OCI-LY3 (cell line): Measurements from ENCODE around the gene ADAMTS19.

Experiments used
- H2AFZ ChIP-seq: fragments of 200-600, 300-600 bp; shearing (Covaris generic); 2 replicates; pipeline ENCODE4 v1.6.0; 2014; ENCODE audit warnings: antibody characterized with exemption, low read depth, low read length
- H3K27ac ChIP-seq: fragments of 200-600, 300-600 bp; sonication (generic); 2 replicates; pipeline ENCODE4 v1.5.1; 2014; ENCODE audit warnings: mild to moderate bottlenecking, low read length, moderate library complexity, mixed read lengths
- H3K27me3 ChIP-seq: fragments of 200-600, 300-600 bp; sonication (generic); 2 replicates; pipeline ENCODE4 v1.6.1; 2014; ENCODE audit warnings: low read depth, low read length, mixed read lengths
- H3K36me3 ChIP-seq: fragments of 200-600, 300-600 bp; sonication (generic); replicated peaks from 2 replicates; pipeline ENCODE3; 2014; ENCODE audit warnings: low read depth, low read length, mixed read lengths
- H3K4me1 ChIP-seq: fragments of 300-600, 200-600 bp; sonication (generic); 2 replicates; pipeline ENCODE4 v1.6.1; 2014; ENCODE audit warnings: low read length, mixed read lengths
- H3K4me2 ChIP-seq: fragments of 200-600, 300-600 bp; sonication (generic); 2 replicates; pipeline ENCODE4 v1.6.1; 2014; ENCODE audit warnings: low read length, mixed read lengths
- H3K4me3 ChIP-seq: fragments of 300-600, 200-600 bp; sonication (generic); 2 replicates; pipeline ENCODE4 v1.5.1; 2014; ENCODE audit warnings: antibody characterized with exemption, mild to moderate bottlenecking, low read length, moderate library complexity
- H3K79me2 ChIP-seq: fragments of 300-600, 200-600 bp; shearing (Covaris generic); 2 replicates; pipeline ENCODE4 v1.6.1; 2014; ENCODE audit warnings: mild to moderate bottlenecking, low read length, mixed read lengths
- H3K9ac ChIP-seq: fragments of 300-600, 200-600 bp; shearing (Covaris generic); 2 replicates; pipeline ENCODE4 v1.6.0; 2014; ENCODE audit warnings: mild to moderate bottlenecking, low read length, moderate library complexity
- H3K9me3 ChIP-seq: fragments of 200-600, 300-600 bp; shearing (Covaris generic); 2 replicates; pipeline ENCODE4 v1.6.1; 2014; ENCODE audit warnings: low read length, mixed read lengths; ENCODE audit not compliant: insufficient read depth
- H4K20me1 ChIP-seq: fragments of 200-600, 300-600 bp; sonication (generic); 2 replicates; pipeline ENCODE4 v1.6.1; 2016; ENCODE audit warnings: low read length, mixed read lengths; ENCODE audit not compliant: insufficient read depth
- EZH2phosphoT487 ChIP-seq: fragments of 200-600 bp; shearing (Covaris generic); IDR thresholded peaks from 2 replicates; pipeline ENCODE4 v1.6.1; 2018; ENCODE audit warnings: antibody characterized with exemption, mixed run types, low read depth
- TF ChIP-seq, protein P1 (sequence below): fragments of 200-600, 300-600 bp; sonication (generic); IDR thresholded peaks from 2 replicates; pipeline ENCODE4 v1.5.1; 2014; ENCODE audit warnings: antibody characterized with exemption, low read length, low read depth

The ADAMTS19 gene

DNA sequence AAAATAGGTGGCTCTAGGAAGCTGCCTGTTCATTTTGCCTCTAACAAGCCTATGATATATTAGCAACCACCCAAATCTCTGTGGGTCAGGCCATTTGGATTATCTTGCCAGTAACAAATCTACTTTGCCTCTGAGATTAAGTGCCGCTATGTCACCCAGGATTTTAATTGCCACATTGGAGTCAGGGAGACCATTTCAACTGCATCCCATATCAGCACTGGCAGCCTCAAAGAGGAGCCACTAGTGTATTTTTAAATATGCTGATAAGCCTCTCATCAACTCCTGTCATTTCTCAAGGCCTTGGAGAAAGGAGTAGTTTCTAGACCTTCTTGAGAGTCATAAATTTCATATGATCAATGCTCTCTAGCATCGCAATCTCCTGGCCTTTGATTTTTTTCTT is 12.1 kb upstream of the ADAMTS19 start:
- H3K4me2 ChIP-seq: no peak overlapping the region
- no peaks in the 10 kb centered on the region; the same call in 1 of the 2 replicates for H3K27me3 ChIP-seq
- no peak overlapping the region for H3K9ac ChIP-seq
- no peaks in the 10 kb centered on the region for H3K79me2 ChIP-seq
- no peak overlapping the region for H3K27ac ChIP-seq
- no peak overlapping the region for H3K4me3 ChIP-seq
- no peaks in the 10 kb centered on the region for H3K36me3 ChIP-seq
- H3K4me1 ChIP-seq: peaks cover 11% of the 10 kb centered on the region
- no peaks in the 10 kb centered on the region for H3K9me3 ChIP-seq
- TF ChIP-seq EZH2phosphoT487: no peak
- TF ChIP-seq, protein P1, sequence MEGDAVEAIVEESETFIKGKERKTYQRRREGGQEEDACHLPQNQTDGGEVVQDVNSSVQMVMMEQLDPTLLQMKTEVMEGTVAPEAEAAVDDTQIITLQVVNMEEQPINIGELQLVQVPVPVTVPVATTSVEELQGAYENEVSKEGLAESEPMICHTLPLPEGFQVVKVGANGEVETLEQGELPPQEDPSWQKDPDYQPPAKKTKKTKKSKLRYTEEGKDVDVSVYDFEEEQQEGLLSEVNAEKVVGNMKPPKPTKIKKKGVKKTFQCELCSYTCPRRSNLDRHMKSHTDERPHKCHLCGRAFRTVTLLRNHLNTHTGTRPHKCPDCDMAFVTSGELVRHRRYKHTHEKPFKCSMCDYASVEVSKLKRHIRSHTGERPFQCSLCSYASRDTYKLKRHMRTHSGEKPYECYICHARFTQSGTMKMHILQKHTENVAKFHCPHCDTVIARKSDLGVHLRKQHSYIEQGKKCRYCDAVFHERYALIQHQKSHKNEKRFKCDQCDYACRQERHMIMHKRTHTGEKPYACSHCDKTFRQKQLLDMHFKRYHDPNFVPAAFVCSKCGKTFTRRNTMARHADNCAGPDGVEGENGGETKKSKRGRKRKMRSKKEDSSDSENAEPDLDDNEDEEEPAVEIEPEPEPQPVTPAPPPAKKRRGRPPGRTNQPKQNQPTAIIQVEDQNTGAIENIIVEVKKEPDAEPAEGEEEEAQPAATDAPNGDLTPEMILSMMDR: no peak
- no peaks in the 10 kb centered on the region for H4K20me1 ChIP-seq
- H2AFZ ChIP-seq: no peak overlapping the region

DNA sequence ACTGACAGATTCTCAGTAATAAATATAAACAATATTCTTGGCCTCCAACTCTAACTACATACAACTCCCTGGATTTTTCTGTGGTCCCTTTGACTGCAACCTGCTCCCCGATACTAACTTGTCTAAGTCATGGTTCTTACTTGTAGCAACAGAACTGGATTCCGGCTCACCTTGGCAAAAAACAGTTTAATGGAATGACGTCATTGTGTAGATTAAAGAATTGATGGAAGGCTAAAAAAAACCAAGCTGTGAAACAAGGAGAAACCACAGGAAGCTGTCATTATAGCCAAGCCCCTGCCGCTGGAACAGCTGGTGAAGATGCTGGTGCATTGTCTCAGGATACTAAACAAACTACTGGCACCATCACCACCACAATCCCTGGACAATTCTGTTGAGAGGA is 11.4 kb upstream of the ADAMTS19 start:
- no peaks in the 10 kb centered on the region for H3K9me3 ChIP-seq
- peaks cover 11% of the 10 kb centered on the region for H3K4me1 ChIP-seq

DNA sequence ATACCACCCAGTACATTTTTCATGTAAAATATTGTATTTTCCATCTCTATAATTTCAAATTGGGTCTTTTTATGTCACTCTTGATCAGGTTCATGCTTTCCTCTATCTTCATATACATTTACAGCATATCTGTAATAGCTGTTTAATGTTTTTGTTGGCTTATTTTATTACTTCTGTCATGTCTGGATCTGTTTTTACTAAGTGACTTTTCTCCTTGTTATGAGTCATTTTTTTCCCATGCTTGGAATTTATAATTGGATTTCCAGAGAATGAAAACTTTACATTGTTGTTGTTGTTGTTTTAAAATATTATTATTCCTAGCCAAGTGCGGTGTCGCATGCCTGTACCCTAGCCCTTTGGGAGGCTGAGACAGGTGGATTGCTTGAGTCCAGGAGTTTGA is 5.6 kb upstream of the ADAMTS19 start:
- Histone ChIP-seq H3K27me3 (no peaks in the 10 kb centered on the region), H3K4me1 (no peaks in the 10 kb centered on the region), H3K4me2 (no peak overlapping the region), H3K27ac (no peak overlapping the region), H3K36me3 (no peaks in the 10 kb centered on the region), H3K9me3 (no peaks in the 10 kb centered on the region), H4K20me1 (no peaks in the 10 kb centered on the region), H3K4me3 (no peak overlapping the region), H3K79me2 (no peaks in the 10 kb centered on the region), H3K9ac (no peak overlapping the region), H2AFZ (no peak overlapping the region)
- TF ChIP-seq, protein P1: no peak
- no peak for TF ChIP-seq EZH2phosphoT487

More for the DNA sequence above, 11.4 kb upstream of the ADAMTS19 start:
- Histone ChIP-seq H2AFZ (no peak overlapping the region), H3K4me2 (no peak overlapping the region), H3K79me2 (no peaks in the 10 kb centered on the region), H3K9ac (no peak overlapping the region), H3K27ac (no peak overlapping the region), H3K36me3 (no peaks in the 10 kb centered on the region), H4K20me1 (no peaks in the 10 kb centered on the region), H3K4me3 (no peak overlapping the region), H3K27me3 (no peaks in the 10 kb centered on the region; the same call in 1 of the 2 replicates)
- TF ChIP-seq EZH2phosphoT487: no peak
- TF ChIP-seq, protein P1: no peak

DNA sequence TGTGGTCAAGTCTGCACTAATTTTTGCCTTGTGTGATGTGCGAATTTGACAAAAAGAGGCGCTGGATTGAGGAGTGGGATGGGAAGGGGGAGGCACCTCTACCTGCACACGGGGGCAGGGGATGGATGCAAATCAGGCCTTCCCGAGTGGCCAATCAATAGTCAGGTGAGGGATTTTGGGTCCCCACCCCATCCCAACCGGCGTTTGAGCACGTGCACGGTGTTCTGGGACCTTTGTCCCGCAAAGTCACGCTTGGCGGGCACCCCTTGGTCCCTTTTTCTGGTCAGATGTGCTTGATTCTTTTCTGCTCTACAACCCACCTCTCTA is 685 bp upstream of the ADAMTS19 start:
- Histone ChIP-seq H2AFZ (no peak overlapping the region), H3K4me2 (no peak overlapping the region), H3K9me3 (no peaks in the 10 kb centered on the region), H3K36me3 (no peaks in the 10 kb centered on the region), H3K4me3 (no peak overlapping the region), H4K20me1 (no peaks in the 10 kb centered on the region), H3K79me2 (no peaks in the 10 kb centered on the region), H3K27ac (no peak overlapping the region), H3K27me3 (no peaks in the 10 kb centered on the region), H3K4me1 (no peaks in the 10 kb centered on the region), H3K9ac (no peak overlapping the region)
- no peak for TF ChIP-seq EZH2phosphoT487
- TF ChIP-seq, protein P1: no peak
